BE2C (cell line): ENCODE results near the gene WDR64.

Source experiments
- DNase-seq: peaks from one replicate; pipeline ENCODE4 v3.0.0-alpha.2; 2020
- H3K27me3 ChIP-seq: fragments of 250-450 bp; sonication (Bioruptor Pico); 2 replicates; pipeline ENCODE4 v1.5.1; 2020; ENCODE audit warnings: mild to moderate bottlenecking
- H3K36me3 ChIP-seq: fragments of 250-450 bp; sonication (Bioruptor Pico); 2 replicates; pipeline ENCODE4 v1.5.1; 2020; ENCODE audit warnings: mild to moderate bottlenecking
- H3K4me1 ChIP-seq: fragments of 250-450 bp; sonication (Bioruptor Pico); 2 replicates; pipeline ENCODE4 v1.5.1; 2020
- H3K4me3 ChIP-seq: 2 replicates; pipeline ENCODE4 v1.5.1; 2011; ENCODE audit warnings: low read depth, low read length
- H3K9me3 ChIP-seq: fragments of 250-450 bp; sonication (Bioruptor Pico); 2 replicates; pipeline ENCODE4 v1.5.1; 2020
- TF ChIP-seq, protein P1 (sequence below): IDR thresholded peaks from 2 replicates; pipeline ENCODE4 v1.5.1; 2012; ENCODE audit warnings: mild to moderate bottlenecking, low read depth, low read length

The WDR64 gene

DNA sequence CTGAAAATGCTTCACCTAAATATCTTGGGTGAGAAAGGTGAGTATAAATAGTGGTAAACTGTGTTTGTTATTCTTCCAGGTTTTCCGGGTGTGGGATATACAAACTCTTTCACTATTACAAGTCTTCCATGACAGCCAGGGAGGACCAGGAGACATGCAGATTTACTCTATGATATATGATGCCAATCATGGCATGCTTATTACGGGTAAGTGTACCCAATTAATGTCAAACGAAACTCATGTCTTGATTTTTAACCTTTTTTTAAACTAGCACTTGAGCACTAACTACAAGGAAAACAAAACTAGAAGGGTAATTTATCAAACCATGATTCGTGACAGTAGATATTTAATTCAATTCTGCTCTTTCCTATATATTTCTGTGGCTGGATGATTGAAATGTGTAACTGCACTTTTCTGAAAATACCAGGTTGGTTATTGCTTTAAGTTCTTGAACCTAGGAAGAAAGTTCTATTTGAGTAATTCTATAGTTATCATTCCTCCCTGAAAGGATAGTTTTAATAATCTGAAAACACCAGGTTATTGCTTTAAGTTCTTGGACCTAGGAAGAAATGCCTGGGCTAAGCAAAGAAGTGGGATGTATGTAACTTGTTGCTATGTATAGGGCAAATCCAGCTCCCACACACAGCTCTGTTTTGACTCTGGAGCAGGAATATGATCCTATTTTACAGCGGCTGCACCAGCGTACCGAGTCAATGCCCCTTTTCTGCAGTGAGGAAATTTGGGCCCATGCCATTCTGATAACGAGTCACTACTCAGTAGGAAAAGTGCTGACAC lies 86.4 kb downstream of the WDR64 start:
- H3K4me1 ChIP-seq: no peaks in the 10 kb centered on the region
- H3K9me3 ChIP-seq: no peaks in the 10 kb centered on the region
- H3K27me3 ChIP-seq: peaks cover 13% of the 10 kb centered on the region
- H3K4me3 ChIP-seq: no peak overlapping the region
- no peak for DNase-seq
- no peaks in the 10 kb centered on the region for H3K36me3 ChIP-seq
- TF ChIP-seq, protein P1, sequence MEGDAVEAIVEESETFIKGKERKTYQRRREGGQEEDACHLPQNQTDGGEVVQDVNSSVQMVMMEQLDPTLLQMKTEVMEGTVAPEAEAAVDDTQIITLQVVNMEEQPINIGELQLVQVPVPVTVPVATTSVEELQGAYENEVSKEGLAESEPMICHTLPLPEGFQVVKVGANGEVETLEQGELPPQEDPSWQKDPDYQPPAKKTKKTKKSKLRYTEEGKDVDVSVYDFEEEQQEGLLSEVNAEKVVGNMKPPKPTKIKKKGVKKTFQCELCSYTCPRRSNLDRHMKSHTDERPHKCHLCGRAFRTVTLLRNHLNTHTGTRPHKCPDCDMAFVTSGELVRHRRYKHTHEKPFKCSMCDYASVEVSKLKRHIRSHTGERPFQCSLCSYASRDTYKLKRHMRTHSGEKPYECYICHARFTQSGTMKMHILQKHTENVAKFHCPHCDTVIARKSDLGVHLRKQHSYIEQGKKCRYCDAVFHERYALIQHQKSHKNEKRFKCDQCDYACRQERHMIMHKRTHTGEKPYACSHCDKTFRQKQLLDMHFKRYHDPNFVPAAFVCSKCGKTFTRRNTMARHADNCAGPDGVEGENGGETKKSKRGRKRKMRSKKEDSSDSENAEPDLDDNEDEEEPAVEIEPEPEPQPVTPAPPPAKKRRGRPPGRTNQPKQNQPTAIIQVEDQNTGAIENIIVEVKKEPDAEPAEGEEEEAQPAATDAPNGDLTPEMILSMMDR: no peak

DNA sequence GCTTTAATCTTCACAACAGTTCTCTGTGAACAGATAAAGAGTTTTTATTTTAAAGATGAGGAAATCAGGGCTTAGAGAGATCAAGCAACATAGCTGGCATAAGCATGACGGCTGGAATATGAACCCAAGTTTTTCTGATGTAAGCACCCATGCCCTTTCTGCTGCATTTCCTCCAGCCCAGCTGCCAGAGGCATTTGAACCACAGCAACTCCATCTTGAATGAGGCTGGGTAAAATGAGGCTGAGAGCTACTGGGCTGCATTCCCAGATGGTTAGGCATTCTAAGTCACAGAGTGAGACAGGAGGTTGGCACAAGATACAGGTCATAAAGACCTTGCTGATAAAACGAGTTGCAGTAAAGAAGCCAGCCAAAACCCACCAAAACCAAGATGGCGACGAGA lies 90.0 kb downstream of the WDR64 start:
- Histone ChIP-seq H3K36me3 (no peaks in the 10 kb centered on the region), H3K9me3 (no peaks in the 10 kb centered on the region), H3K4me1 (no peaks in the 10 kb centered on the region), H3K27me3 (peaks cover 13% of the 10 kb centered on the region), H3K4me3 (no peak overlapping the region)
- DNase-seq: no peak
- TF ChIP-seq, protein P1: no peak

DNA sequence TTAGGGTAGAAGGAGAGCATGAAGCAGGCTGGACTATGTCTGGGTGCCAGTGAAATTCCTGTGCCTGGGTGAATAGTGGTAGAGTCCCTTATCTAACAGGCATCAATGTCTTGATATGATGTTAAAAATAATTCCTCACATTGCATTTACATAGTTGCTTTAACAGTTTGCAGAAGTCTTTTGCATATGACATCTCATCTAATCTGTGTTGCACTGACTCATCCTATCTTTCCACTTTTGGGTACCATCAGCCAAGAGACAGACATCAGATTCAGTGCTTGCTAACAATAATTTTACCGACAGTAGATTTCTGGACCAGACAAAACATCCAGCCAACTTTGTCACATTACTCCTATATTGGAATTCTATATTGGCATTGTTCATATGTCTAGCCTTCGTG lies 92.5 kb downstream of the WDR64 start:
- TF ChIP-seq, protein P1: no peak
- DNase-seq: no peak
- Histone ChIP-seq H3K4me1 (no peaks in the 10 kb centered on the region), H3K27me3 (peaks cover 5% of the 10 kb centered on the region), H3K4me3 (no peak overlapping the region), H3K36me3 (no peaks in the 10 kb centered on the region), H3K9me3 (no peaks in the 10 kb centered on the region)

GRCh38 chr1:241747992-241748391 lies 95.9 kb downstream of the WDR64 start:
- TF ChIP-seq, protein P1: no peak
- DNase-seq: no peak
- Histone ChIP-seq H3K4me1 (no peaks in the 10 kb centered on the region), H3K27me3 (no peaks in the 10 kb centered on the region; the same call in 1 of the 2 replicates), H3K4me3 (no peak overlapping the region), H3K36me3 (no peaks in the 10 kb centered on the region), H3K9me3 (no peaks in the 10 kb centered on the region)

DNA sequence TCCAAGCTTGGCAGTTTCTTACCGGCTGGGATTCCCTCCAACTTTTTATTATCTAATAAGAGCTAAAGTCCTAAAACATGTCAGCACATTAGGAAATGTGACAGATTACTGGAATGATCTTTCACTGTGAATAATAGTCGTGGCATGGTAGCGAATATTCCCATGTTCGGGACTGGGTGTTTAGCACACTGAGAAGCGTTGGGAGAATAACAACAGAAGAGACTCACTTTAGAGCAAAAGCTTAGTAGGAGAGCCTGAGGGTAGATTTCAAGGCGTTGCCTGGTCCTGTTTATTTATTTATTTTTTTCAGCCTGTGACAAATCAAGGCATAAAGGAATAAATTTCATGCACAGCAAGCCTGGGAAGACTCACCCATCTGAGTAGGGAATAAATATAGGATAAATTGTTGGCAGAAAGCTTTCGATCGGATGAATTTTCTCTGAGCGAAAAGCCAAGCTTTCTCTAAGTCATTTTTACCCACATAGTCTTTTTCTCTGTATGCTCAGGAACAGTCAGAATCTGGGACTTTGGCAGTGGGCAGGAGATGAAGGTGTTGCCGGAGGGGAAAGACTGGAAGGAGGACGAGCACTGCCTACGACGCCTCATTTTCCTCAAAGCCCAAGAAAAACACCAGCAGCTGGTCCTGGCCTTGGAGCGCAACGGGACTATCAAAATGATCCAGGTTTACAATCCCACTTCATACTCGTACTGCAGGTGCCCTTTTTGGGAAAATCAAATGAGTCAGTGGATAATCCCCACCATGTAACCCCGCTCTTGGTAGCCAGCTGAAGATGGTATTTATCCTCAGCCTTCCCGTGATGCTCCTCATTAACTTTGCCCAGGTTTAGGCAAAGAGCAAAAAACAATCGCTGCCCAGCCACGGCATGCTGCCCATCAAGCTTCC lies 97.2 kb downstream of the WDR64 start:
- Histone ChIP-seq H3K4me3 (peak overlapping the region; percentile 19; the same call in 1 of the 2 replicates), H3K36me3 (no peaks in the 10 kb centered on the region), H3K4me1 (no peaks in the 10 kb centered on the region), H3K9me3 (no peaks in the 10 kb centered on the region), H3K27me3 (no peaks in the 10 kb centered on the region)
- TF ChIP-seq, protein P1: no peak
- DNase-seq: no peak
